ENCODE results near the gene MMP24OS.

Gene MMP24OS

GRCh38 chr20:35248641-35249475 lies 29.1 kb downstream of the MMP24OS start:
- no peak overlapping the region for H3K4me3 ChIP-seq (ENCODE audit: low read depth, low read length)
- TF ChIP-seq CTCF (IDR thresholded peaks at IDR 0.05; ENCODE audit: borderline replicate concordance, insufficient read depth, low read depth, low read length): no peak

DNA sequence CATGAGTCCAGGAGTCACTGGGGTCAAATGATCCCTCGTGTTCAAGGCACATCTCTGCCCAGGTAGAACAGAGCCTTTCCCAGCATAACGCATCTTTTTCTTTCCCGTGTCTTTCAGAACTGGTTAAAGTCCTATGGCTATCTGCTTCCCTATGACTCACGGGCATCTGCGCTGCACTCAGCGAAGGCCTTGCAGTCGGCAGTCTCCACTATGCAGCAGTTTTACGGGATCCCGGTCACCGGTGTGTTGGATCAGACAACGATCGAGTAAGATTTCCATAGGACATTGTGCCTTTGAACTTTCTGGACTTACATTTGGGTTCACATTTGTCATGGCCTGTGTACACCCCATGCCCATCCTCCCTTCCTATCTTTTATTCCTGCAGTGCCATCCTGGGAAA lies 31.2 kb downstream of the MMP24OS start:
- H3K4me3 ChIP-seq (ENCODE audit: low read depth, low read length): no peak overlapping the region
- TF ChIP-seq CTCF (IDR thresholded peaks at IDR 0.05; ENCODE audit: borderline replicate concordance, insufficient read depth, low read depth, low read length): no peak

DNA sequence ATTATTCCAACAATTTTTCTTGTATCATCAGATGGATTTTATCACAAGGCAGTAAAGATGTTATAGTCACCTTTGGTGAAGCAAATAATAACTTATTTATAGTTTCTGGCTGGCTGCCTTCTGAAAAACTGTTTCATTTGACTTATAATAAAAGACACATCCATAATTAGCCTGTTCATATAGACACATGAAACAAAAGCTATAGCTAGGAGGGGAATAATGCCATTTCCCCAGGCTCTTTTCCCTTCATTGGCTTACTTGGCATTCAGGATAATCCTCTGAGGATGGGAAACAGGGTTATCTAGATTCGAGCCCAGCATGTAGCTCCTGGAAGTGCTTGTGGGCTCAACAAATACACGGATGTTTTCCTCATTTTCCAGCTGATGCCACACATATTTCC lies 33.9 kb downstream of the MMP24OS start:
- H3K4me3 ChIP-seq (ENCODE audit: low read depth, low read length): no peak overlapping the region
- TF ChIP-seq CTCF (IDR thresholded peaks at IDR 0.05; ENCODE audit: borderline replicate concordance, insufficient read depth, low read depth, low read length): no peak

- no peak overlapping the region for H3K4me3 ChIP-seq (ENCODE audit: low read depth, low read length)
- no peak for TF ChIP-seq CTCF (IDR thresholded peaks at IDR 0.05; ENCODE audit: borderline replicate concordance, insufficient read depth, low read depth, low read length)
Observed at GRCh38 chr20:35243317-35243716, 34.6 kb downstream of the MMP24OS start.

DNA sequence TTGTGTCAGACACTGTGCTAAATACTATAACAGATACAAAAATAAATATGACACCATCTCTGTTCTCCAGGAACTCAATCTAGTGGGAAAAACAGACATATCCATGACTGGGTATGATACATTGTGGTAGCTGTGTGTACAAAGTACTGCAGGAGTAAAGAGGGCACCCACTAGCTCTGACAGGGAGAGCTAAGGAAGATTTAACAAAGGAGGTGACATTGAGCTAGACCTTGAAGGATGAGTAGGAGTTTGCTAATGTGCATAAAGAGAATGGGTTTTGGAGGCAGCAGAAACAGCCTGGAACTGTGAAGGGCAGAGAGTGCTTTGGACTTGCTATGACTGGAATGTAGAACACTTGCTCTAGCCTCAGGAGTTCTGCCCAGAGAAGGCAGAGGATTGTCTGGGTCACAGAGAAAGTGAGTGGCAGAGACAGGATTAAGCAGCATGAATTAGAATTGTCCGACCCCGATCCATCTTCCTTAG lies 37.1 kb downstream of the MMP24OS start:
- TF ChIP-seq CTCF (IDR thresholded peaks at IDR 0.05; ENCODE audit: borderline replicate concordance, insufficient read depth, low read depth, low read length): no peak
- H3K4me3 ChIP-seq (ENCODE audit: low read depth, low read length): no peak overlapping the region

GRCh38 chr20:35240083-35240810 lies 37.7 kb downstream of the MMP24OS start:
- no peak overlapping the region for H3K4me3 ChIP-seq (ENCODE audit: low read depth, low read length)
- no peak for TF ChIP-seq CTCF (IDR thresholded peaks at IDR 0.05; ENCODE audit: borderline replicate concordance, insufficient read depth, low read depth, low read length)
